Measurements from ENCODE around the gene ADGRB2.

DNA sequence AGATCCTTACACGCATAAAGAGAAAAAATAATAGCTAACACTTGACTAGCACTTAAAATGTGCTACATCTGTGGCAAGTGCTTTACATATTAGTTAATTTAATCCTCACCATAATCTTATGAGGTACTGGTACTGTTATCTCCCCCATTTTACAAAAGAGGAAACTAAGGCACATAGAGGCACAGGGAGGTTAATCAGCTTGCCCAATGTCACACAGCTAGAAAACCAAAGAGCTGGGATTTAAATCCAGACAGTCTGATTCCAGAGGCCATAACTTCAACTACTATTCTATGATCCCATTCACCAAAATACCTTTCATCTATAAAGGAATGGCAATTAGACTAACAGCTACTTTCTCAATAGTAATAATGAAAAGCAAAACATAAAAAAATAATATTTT, 40.0 kb upstream of the ADGRB2 start:
- TF ChIP-seq POLR2A (IDR thresholded peaks at IDR 0.05): no peak
- no peak for TF ChIP-seq CTCF (IDR thresholded peaks at IDR 0.05)
- TF ChIP-seq EP300 (IDR thresholded peaks at IDR 0.05): no peak

All from suprapubic skin (tissue), 3 donors.